ACC112 (cell line): Measurements from ENCODE around the gene COPZ1.
"Not testable (repeated sequence)": the region's sequence is repeated elsewhere in the genome, so short reads cannot be mapped to it uniquely, and the experiment has no call there.

ENCODE experiments used
- H2AFZ ChIP-seq: fragments of 200-600 bp; sonication (generic); one replicate; pipeline ENCODE4 v1.6.0; 2017; ENCODE audit warnings: antibody characterized with exemption, low read length; ENCODE audit not compliant: unreplicated experiment
- H3K27ac ChIP-seq: fragments of 200-600 bp; sonication (generic); 2 replicates; pipeline ENCODE4 v1.5.1; 2014; ENCODE audit warnings: low read depth, mild to moderate bottlenecking, antibody characterized with exemption, low read length, moderate library complexity
- H3K27me3 ChIP-seq: fragments of 200-600 bp; sonication (generic); 2 replicates; pipeline ENCODE4 v1.6.1; 2014; ENCODE audit warnings: mild to moderate bottlenecking, antibody characterized with exemption, low read length, moderate library complexity, mixed read lengths; ENCODE audit not compliant: insufficient read depth
- H3K36me3 ChIP-seq: fragments of 200-600 bp; sonication (generic); 2 replicates; pipeline ENCODE4 v1.6.1; 2016; ENCODE audit warnings: mild to moderate bottlenecking, antibody characterized with exemption, low read length, moderate library complexity, mixed read lengths; ENCODE audit not compliant: insufficient read depth
- H3K4me1 ChIP-seq: fragments of 200-600 bp; sonication (generic); one replicate; pipeline ENCODE4 v1.6.1; 2016; ENCODE audit warnings: low read length, mixed read lengths; ENCODE audit not compliant: insufficient read depth, unreplicated experiment, control insufficient read depth
- H3K4me3 ChIP-seq: fragments of 200-600 bp; sonication (generic); 2 replicates; pipeline ENCODE4 v1.5.1; 2014; ENCODE audit warnings: mild to moderate bottlenecking, low read depth, low read length
- H3K79me2 ChIP-seq: fragments of 200-600 bp; sonication (generic); one replicate; pipeline ENCODE4 v1.6.0; 2016; ENCODE audit warnings: low read length; ENCODE audit not compliant: control insufficient read depth, unreplicated experiment, insufficient read depth

The COPZ1 gene

DNA sequence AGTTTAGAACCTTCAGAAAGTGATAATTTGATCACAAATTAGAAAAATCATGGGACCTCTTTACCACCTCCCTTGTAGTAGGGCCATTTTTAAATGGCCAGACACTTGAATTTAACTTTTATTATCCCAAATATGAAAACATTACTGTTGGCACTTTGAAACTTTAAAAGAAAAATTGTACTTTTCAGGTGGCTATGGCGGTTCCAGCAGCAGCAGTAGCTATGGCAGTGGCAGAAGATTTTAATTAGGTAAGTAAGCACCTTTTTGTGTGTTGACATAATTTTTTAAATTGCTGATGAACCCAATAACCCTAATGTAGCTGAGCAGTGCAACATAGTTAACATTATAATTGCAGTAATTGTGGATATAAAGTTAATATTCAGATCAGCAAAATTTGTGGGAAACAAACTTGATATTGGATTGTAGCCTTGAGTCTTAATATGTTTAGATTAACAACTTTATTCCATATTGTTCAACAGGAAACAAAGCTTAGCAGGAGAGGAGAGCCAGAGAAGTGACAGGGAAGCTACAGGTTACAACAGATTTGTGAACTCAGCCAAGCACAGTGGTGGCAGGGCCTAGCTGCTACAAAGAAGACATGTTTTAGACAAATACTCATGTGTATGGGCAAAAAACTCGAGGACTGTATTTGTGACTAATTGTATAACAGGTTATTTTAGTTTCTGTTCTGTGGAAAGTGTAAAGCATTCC lies 40.7 kb upstream of the COPZ1 start:
- peaks cover 20% of the 10 kb centered on the region for H3K4me1 ChIP-seq
- not testable (repeated sequence) for H2AFZ ChIP-seq, H3K27ac ChIP-seq, H3K27me3 ChIP-seq
- H3K36me3 ChIP-seq: peaks cover 66% of the 10 kb centered on the region
- H3K4me3 ChIP-seq: peak overlapping the region; percentile 93
- H3K79me2 ChIP-seq: peaks cover 47% of the 10 kb centered on the region

DNA sequence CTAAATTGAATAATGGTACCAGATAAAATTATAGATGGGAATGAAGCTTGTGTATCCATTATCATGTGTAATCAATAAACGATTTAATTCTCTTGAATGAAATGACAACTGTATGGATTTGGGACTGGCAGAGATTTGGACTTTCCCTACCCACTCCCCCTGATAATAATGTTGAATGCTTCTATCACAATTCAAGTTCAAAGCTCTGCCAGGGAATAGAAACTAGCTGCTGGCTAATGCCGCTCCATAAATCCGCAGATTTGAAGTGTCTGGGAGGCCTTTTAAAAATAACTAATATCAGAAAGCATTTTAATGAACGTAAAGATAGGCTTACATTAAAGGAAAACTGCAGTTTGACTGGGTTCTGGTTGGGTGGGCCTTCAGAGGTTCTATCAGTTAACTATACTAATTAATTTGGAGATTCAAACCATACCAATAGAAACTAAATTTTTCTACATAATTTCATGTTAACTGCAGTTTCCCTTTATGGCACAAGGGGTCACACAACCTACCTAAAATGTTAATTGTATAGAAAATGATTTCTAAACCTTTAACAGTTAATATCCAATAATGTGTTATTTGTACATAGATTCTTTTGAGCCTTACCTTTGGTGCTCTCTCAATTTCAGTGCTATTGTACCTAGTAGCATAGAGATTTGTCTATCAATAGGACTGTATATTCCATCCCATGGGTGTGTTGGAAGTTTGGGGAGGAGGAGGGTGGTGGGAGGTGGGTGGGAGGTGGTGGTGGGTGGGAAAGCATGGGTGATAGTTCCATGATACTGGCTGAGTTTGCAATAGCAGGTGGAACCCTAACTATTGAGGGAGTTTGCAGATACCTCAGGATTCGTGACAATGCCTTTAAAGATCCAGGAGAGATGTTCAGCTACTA lies 39.5 kb upstream of the COPZ1 start:
- peak overlapping the region; percentile 31 for H3K27ac ChIP-seq
- no peaks in the 10 kb centered on the region for H3K27me3 ChIP-seq
- H3K4me3 ChIP-seq: peak overlapping the region; percentile 93
- H3K79me2 ChIP-seq: peaks cover 45% of the 10 kb centered on the region
- peaks cover 20% of the 10 kb centered on the region for H3K4me1 ChIP-seq
- H3K36me3 ChIP-seq: peaks cover 66% of the 10 kb centered on the region
- H2AFZ ChIP-seq: no peak overlapping the region

DNA sequence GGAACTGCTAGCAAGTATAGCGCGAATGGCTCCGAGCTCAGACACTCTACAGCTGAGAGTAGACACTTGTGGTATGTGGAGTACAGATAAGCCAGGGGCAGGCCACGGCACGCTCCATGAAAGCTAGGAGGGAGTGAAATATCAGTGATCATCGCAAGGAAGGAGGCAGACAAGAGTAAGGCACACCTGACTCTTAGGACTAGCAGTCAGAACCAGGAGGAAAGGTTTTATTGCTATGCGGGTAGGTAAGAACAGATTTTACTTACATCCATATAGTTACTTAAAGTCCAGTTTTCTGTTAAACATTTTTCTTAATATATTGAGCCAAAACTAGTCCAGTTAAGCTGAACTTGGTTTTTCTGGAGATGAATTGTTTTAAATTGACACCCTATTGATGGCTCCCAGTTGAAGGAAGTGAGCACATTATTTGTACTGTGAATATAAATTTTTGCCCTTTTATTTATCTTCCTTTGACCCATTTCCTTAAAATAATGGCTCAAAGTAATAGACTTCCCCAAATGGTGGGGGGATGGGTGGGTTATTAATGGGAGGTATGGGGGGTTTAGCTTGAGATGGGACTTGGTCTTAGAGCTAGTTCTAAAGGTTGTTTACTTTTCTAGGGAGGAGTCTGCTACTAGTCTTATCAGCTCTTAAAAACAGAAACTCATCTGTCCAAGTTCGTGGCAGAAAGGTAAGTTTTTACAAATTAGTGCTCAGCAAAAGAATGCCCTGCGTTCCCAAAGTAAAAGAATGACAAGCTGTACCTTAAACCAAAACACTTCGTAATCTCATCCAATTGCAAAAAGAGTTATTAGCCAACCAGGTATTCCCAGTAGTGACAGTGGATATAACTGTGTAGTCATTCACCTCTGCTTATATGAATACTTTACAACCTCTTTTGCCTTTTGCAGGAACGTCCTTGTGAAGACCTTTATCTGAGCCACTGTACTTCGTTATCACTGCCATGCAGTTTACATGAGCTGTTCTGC lies 38.6 kb upstream of the COPZ1 start:
- Histone ChIP-seq H3K4me1 (peaks cover 20% of the 10 kb centered on the region), H3K27me3 (no peaks in the 10 kb centered on the region), H3K79me2 (peaks cover 37% of the 10 kb centered on the region), H3K4me3 (no peak overlapping the region), H2AFZ (no peak overlapping the region), H3K27ac (no peak overlapping the region), H3K36me3 (peaks cover 60% of the 10 kb centered on the region)

DNA sequence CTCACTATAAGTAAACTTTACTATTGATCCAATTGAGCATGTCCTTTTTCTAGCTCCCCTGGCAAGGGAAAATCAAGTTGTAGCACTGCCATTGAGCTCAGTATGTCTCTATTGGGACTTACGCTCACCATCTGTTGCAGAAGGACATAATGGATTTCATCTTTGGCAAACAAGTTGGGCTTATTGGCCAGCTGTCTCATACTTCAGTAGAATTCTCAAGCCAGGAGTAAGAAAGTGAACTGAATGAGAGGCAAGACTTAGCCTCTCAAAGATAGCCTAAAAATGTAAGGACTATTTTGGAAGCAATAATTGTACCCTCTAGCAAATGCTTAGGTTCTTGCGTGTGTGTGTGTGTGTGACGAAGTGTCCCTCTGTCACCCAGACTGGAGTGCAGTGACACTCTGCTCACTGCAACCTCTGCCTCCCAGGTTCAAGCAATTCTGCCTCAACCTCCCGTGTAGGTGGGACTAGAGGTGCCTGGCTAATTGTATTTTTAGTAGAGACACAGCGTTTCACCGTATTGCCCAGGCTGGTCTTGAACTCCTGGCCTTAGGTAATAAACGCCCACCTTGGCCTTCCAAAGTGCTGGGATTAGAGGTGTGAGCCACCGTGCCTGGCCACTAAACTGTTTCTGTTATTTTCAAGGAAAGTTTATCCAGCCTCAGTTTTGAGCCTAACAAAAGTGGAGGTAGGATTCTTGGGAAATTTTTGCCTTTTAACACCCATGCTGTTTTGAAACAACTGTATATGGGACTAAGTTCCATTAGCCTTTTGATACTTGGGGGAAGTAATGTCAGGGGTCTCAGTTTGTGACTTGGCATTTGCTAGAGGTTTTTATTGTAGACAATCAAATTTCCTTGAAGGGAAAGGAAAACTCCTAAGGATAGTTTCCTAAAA lies 37.4 kb upstream of the COPZ1 start:
- no peak overlapping the region for H3K27ac ChIP-seq
- no peak overlapping the region for H3K4me3 ChIP-seq
- H3K36me3 ChIP-seq: peaks cover 48% of the 10 kb centered on the region
- H3K27me3 ChIP-seq: no peaks in the 10 kb centered on the region
- H3K4me1 ChIP-seq: peaks cover 16% of the 10 kb centered on the region
- peaks cover 26% of the 10 kb centered on the region for H3K79me2 ChIP-seq
- no peak overlapping the region for H2AFZ ChIP-seq

DNA sequence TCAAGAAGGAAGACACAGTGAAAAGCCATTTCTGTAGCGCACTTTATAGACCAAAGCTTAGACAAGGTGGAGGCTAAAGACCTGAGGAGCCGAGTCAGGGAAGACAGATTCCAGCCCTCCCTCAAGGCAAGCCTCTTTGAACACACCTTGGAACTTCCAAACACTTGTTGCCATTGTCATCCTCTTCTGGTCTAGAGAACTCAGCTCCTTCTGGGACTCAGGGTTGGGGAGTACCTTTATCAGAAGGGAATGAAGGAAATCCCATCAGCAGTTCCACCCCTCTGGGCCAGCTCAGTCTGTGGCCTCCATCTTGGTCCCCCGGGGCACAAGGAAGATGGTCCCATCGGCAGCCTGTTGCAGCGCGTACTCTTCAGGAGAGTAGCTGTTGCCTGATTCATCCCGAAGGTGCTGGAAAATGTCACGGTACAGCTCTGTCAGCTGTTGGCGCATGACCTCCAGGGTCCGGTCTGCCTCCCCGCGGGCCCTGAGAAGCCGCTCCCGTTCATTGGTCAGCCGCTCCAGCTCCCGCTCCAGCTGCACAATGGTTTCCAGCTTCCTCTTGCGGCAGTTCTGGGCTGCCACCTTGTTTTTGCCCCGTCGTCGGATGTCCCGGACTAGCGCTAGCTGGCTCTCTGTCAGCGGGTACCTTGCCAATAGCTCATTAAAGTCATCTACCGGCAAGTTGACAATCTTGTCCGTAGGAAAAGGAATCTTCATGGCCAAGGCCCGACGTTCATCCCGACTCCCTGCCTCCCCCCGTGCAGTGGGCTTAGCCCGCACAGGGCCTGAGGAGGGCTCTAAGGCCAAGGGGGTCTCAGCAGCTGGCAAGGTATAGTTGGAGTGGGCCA lies 32.6 kb upstream of the COPZ1 start:
- Histone ChIP-seq H3K27me3 (no peaks in the 10 kb centered on the region), H3K4me1 (no peaks in the 10 kb centered on the region), H3K79me2 (no peaks in the 10 kb centered on the region), H3K27ac (no peak overlapping the region), H2AFZ (no peak overlapping the region), H3K36me3 (peaks cover 7% of the 10 kb centered on the region), H3K4me3 (no peak overlapping the region)

DNA sequence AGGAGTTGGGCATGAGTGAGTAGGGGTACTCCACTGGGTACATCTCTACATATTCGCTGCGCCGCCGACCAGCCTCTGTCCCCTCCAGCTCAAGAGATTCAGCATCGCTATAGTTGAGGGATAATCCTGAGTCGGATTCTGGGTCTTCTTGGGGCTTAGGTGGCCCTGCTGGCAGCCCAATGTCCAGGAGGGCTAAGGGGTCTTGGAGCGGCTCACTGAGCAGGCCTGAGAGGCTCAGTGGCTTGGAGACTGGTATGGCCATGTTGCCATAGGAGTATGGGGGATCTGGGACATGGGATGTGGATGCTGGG lies 32.0 kb upstream of the COPZ1 start:
- no peak overlapping the region for H2AFZ ChIP-seq
- H3K4me3 ChIP-seq: no peak overlapping the region
- H3K36me3 ChIP-seq: peaks cover under 1% of the 10 kb centered on the region; the same call in 1 of the 2 replicates
- no peaks in the 10 kb centered on the region for H3K27me3 ChIP-seq
- H3K79me2 ChIP-seq: no peaks in the 10 kb centered on the region
- no peaks in the 10 kb centered on the region for H3K4me1 ChIP-seq
- no peak overlapping the region for H3K27ac ChIP-seq

DNA sequence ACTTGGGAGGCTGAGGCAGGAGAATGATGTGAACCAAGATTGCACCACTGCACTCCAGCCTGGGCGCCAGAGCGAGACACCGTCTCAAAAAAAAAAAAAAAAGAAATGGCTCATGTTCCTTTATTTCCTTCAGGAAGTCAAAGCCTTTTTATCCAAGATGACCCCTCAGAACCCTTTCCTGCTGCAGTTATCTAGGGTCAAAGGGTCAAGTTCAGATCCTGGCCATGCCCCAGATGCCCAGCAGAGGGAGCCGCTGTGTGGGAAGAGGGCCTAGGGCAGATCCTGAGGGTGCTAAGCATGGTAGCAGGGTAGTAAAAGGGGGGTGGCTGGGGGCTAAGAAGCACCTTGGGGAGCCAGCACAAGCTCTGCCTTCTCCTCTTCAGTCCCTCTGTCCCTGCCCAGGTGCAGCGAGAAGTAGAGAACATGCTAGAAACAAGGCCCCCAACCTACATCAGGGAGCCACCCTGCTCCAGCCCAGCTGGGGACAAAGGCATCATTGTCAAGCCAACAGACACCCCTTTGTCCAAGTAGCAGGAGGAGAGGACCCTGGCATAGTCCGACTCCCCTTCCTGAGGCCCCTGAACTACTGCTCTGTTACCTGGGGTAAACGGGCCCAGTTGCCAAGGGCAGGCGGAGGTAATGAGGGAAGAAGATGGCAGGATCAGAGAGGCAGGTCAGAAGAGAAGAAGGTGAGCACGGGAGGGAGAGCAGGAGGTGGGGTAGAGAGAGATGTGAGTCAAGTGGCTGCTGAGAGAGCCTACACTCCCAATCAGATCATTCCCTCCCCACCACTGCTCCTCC lies 30.6 kb upstream of the COPZ1 start:
- Histone ChIP-seq H3K4me3 (no peak overlapping the region), H3K79me2 (no peaks in the 10 kb centered on the region), H3K36me3 (no peaks in the 10 kb centered on the region), H3K27me3 (no peaks in the 10 kb centered on the region), H3K4me1 (peaks cover 2% of the 10 kb centered on the region), H3K27ac (no peak overlapping the region), H2AFZ (no peak overlapping the region)

DNA sequence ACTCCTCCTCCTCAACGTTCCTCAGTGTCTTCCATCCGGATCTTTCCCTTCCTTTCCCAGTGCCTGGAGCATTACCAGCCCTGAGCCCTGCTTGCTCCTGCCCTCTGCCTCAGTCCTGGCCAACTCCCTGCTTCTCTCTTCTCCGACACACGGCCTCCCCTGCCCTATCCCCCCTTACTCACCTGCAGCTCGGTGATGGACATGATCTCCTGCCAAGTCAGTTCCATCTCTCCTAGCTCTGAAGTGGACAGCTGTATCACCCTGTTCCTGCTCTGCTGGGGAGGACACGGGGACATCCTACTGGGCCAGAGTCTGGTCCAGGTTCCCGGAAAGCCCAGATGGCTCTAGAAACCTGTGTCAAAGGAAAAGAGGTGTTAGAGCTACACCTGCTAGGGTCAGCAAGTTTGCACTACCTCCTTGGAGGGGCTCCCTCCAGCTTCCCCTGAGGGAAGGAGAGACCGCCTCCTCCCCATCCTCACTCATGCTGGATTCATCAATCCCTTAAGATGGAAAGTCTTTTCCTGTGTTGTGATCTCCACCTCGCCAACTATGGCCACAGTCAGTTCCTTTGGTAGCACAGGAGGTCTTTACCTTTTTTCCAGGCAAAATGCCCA lies 29.9 kb upstream of the COPZ1 start:
- Histone ChIP-seq H3K4me1 (peaks cover 9% of the 10 kb centered on the region), H3K36me3 (no peaks in the 10 kb centered on the region), H2AFZ (no peak overlapping the region), H3K79me2 (no peaks in the 10 kb centered on the region), H3K27me3 (no peaks in the 10 kb centered on the region), H3K4me3 (no peak overlapping the region), H3K27ac (no peak overlapping the region)
